GM18520 (cell line): ENCODE results near the gene THYN1.
"Not testable (repeated sequence)": the region's sequence is repeated elsewhere in the genome, so short reads cannot be mapped to it uniquely, and the experiment has no call there.

Experiments
- ATAC-seq: cut with Tn5 transposase; IDR thresholded peaks from one replicate; pipeline ENCODE4 v1.9.1; 2021; ENCODE audit not compliant: unreplicated experiment

Gene THYN1

DNA sequence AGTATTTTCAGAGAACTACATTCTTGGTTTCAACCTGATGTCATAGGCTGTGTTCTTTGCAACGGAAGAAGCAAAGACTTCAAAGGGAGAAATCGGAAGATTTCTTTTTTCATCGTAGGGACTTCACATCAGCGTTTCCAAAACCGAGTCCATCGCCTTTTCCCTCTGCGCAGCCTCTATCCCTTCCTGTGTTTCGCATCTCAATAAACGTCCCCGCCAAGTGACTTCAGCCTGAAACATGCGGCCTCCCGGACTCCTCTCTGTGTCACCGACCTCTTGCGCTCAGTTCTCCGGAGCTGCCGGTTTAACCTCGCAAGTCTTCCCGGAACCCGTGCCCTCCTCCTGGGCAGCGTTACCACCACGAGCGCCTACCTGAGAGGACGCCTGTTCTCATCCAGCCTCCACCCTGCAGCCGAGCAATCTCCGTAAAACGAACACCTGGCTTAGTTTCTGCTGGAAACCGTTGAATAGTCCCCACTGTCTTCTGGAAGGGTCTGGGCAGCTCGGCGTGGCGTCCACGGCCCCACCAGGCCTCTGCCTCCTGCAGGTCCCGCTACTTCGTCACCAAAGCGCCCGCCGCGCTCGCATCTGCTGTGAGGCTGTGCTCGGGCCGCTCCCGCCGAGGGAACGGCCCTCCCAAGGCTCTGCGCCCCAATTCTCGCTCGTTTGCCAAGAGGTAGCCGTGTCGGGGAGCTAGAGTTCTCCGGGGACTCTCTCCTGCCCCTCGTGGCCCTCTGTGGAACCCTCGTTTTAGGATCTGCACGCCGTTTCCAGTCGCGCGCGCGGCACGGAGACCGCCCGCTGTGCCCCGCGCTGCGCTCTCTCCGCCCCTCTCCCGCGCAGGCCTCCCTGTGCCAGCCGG, 22.6 kb upstream of the THYN1 start, which contains the start of gene GLB1L3:
GLB1L3 (plus strand) TSS at position 846 of the 862 bp plus-strand sequence. CDS start 362 bp downstream, outside the sequence.
- no peak for ATAC-seq

DNA sequence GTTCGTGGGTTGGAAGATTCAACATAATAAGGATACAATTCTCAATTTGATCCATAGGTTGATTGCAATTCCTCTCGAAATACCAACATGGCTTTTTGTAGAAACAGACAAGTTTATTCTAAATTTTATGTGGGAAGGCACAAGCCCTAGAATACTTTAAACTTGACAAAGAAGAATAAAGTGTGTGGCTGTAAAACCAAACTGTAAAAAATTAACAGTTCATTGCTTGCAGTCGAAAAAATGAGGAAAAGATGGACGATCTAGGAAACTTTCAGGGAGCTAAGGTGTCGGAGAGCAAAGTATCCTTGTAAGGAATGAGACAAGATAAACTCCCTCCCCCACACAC, 22.0 kb upstream of the THYN1 start:
- no peak for ATAC-seq

DNA sequence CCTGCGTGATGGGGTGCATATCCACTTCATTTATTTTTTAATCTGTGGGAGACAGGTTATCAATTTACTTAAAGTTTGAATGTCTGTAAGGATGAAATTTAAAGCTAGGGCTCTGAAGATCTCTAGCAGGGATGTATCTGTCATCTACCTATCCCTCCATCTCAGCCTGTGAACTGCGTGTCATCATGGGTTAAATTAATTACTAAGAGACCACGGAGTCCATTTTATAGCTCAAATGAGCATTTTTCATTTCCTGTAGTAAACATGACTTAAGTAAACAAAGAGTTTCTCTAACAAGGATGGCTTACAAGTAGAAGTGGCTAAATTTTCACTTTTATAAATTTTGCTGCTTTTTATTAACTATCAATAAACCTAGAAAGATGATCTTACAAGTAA, 20.2 kb upstream of the THYN1 start:
- no peak for ATAC-seq

DNA sequence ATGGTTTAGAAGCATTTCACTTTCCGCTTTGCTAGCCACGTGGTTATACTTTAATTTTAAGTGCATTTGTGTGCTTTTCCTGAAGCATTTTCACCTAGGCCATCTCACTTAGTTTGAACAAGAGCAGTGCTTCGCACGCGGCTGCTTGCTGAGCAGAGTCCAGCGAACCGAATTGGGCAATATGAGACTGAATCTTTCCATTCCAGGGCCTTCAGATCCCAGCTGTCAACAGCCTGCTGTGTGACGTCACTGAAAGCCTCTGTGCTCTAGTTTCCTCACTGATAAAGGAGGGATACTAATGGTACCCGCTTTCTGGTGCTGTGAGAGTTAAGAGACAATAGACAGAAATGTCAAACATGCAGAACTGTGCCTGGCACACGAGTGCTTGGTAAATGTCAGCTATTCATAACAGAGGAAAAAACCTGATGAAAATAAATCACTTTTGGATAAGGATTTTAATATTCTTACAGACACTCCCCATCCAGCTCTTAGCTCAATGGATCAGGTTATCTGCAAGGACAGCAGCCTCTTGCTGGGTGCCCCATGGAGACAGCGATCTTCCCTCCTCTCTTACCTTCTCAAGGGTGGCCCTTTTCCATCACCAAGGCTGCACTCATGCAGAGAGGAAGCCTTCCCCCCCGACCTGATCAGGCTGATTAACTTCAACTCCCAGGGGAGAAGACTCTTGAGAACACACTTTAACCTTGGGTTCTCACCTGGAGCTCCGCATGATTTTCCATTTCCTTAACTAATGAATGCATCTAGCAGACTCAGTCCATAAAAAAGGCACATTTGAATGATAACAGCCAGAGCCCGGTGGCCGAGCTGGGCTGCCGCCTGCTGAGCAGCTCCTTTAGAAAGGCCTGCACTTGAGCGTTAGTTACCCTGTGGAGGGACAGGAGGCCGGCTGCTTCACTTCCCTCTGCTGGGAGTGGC, 19.5 kb upstream of the THYN1 start:
- no peak for ATAC-seq

DNA sequence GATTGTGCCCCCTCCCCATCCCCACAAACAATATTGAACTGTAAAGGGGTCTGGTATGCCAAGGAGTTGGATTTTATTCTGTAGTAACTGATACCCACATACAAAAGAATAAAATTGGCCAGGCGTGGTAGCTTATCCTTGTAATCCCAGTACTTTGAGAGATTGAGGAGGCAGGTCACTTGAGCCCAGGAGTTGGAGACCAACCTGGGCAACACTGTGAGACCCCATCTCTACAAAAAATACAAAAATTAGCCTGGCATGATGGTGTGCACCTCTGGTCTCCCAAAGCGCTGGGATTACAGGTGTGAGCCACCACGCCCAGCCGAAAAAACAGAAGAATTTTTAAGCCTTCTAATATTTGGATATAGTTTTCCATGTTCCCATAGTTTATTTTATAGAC, 18.8 kb upstream of the THYN1 start:
- ATAC-seq: no peak

DNA sequence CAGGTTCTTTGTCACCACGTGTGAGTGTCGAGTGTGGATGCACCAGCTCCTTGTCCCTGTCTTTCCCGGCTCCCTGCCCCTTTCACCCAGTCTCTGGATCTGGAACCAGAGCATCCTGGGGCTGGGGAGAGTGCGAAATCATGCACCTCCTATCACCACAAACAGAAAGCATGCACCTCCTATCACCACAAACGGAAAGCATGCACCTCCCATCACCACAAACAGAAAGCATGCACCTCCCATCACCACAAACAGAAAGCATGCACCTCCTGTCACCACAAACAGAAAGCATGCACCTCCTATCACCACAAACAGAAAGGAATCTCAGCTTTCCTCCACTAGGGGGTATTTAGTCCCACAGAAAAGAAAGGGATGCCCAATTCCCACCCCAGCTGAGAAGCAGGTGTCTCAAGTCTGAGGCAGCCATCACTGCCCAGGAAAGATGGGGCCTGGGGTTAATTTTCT, 17.1 kb upstream of the THYN1 start:
- no peak for ATAC-seq

DNA sequence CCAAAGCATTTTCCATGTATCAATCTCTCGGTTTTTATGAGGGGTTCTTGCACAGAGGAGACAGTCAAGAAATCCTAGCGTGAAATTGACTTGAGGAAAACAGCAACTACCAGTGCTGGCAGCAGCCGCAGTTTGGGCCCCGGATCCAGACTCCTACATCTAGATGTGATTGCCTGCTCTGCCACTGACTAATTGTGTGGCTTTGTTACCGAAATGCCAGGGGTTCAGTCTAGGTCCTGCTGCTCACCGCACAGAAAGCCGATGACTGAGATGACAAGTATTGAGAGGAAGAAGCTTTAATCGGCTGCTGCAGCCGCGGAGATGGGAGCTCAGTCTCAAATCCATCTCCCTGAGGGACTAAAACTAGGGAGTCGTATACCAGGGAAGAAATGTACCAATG, 14.8 kb upstream of the THYN1 start:
- ATAC-seq: no peak

DNA sequence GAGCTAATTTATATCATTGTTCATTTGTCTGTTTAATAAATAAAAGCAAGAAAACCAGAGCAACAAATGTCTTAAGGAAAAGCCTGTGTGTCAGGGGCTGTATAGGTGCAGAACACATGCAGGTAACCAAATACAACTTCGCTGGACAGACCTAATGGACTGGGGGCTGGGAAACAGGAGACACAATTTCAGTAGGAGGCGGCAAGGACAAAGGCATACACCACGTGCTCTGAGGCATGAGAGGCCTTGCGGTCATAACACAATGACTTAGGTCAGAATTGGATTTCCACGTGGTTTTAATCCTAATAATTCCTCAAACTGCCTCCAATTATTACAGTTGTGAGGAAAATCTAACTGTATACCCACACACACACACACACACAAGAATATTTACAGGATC, 14.3 kb upstream of the THYN1 start:
- ATAC-seq: no peak

DNA sequence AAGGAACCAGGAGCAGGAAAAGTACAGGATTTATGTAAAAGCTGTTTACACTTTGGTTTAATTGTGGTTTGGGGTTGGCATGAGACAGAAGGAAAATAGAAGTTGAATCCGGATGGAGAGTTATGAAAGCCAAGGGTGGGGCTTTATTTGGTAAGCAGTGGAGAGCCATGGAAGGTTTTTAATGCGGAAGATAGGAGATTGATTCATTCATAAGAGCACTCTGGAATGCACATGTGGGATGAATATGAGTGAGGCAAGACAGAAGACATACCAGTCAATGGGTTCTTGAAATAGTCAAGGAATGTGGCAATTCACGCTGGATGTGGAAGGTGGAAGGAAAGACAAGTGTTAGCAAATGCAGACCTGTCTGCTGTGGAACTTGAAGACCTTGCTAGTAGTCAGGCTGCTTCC, 13.7 kb upstream of the THYN1 start:
- no peak for ATAC-seq

DNA sequence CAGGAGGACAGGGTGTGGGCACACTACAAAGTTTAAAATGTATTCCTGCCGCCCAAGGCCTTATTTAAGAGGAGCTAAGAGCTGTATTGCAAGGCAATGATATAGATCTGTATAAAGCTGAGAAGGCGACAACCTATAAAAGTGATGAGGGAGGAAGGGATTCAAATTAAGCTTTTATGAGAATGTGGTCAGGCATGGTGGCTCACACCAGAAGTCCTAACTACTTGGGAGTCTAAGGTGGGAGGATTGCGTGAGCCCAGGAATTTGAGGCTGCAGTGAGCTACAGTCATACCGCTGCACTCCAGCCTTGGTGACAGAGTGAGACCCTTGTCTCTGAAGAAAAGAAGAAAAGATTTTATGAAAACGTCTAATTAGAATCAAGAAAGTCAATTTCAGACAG, 13.3 kb upstream of the THYN1 start:
- no peak for ATAC-seq

DNA sequence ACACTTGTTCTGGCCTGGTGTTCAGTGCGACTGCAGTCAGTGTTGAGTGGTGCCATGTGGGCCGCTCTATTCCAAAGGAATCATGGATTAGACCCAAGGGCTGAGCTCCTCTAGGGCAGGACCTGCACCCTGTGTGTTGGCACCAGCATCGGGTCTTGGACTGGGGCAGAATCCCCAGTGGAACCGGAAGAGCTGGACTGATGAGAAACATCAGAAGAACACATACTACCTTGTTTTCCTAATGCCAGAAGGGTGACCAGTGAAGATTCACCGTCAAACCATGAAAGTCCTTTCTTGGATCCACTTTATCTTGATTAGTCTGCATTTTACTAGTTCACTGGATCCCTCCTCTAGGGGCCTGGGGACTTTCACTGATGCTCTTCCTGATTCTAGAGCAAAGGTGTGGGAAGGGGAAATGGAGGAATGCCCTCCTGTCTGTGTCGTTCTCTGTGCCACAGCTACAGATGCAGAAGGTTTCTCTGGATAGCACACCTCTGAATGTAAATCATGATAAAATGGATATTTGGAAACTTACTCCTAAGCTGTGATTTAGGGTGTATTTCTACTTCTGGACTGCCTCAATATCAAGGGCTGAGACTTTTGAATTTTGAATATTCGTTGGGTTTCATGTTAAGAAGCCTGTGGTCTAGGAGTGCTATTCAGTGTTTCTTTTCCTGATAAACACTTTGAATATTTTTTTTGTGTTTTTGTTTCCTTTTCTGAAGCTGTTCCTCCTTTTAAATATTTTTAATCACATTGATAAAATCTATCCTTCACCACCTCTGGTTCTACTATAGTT, 12.0 kb upstream of the THYN1 start:
- ATAC-seq: no peak

DNA sequence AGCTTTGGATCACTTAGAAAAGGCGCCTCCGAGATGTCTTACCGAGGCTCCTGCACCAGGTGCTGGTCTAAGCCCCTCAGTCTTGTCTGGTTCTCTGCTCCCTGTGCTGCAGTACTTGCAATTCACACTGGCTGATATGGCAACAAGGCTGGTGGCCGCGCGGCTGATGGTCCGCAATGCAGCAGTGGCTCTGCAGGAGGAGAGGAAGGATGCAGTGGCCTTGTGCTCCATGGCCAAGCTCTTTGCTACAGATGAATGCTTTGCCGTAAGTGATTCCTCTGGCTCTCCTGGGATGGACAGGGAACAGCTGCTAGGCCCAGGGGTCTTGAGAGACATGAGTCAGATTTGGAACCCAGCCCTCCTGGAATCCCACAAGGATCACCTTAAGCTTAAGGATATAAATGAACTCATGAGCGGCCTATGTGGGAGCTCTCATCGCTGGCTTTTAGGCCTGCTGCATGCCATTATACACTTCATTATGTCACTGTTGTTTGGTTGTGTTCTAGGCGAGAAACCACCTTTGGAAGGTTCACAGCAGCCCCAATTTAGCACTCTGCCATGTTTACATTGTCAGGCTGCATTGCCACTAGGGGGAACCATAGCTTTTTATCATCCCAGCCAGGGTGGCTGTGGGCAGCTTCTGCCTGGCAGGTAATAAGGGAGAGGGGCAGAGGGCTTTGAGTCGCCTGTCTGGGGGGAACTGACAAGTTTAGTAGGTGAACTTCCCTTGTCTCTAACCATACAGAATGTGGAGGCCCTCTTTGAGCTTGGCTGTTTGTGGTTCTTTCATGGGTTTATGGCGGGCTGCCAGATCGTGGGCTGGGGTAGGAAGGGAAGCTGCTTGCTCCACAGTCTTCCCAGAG, 8.7 kb upstream of the THYN1 start:
- no peak for ATAC-seq

DNA sequence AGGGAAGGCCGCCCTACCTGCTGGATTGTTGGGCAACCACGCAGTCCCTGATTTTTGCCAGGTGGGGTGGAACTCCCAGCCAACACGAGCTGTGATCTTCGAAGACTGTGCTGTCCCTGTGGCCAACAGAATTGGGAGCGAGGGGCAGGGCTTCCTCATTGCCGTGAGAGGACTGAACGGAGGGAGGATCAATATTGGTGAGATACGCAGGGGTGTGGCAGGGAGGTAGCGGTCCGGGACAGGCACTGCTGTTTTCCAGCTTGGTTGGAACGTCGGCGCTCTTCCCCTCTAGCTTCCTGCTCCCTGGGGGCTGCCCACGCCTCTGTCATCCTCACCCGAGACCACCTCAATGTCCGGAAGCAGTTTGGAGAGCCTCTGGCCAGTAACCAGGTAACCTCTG, 7.8 kb upstream of the THYN1 start:
- ATAC-seq: no peak

DNA sequence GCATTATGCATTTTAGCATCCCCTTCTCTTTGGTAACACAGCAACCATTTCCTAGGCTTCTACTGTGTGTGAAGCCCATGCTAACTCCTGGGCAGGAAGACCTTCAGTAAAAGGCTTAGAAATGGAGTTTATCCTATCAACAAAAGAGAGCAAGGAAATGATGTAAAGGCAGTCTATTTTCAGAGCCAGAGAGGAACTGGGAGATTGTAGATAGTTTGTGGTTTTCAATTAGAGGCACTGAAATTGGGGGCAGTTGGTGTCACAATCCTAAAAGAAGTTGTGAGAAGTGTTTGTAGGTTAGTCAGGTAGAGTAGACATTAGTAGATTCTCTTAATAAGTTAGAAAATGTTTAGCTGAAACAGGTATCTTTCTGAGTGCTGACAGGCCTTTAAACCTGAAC, 7.4 kb upstream of the THYN1 start:
- ATAC-seq: no peak

DNA sequence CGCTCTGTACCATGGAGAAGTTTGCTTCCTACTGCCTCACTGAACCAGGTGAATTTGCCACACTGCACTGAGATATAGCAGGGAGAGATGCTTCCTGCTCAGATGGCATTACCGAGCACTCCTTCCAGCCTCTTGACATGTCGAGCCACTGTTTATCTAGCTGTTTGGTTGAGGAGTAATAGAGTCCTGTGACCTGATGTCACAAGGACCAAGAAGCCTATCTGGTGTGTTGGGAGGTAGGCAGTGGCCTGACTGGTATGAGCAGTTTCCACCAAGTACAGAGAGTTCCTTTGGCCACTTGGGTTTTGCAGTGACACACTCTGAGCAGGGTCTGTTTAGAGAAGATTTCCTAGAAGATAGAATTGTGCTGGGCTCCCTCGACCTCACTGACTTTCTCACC, 5.4 kb upstream of the THYN1 start:
- no peak for ATAC-seq

DNA sequence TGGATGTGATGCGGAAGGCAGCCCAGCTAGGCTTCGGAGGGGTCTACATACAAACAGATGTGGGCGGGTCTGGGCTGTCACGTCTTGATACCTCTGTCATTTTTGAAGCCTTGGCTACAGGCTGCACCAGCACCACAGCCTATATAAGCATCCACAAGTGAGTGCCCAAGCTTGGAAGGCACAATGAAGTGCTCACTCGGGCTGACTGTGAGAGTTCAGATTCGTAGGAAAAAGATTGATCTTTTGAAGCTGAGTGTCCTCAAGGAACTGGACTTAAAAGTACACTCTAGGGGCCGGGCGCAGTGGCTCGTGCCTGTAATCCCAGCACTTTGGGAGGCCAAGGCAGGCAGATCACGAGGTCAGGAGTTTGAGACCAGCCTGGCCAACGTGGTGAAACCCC, 3.9 kb upstream of the THYN1 start:
- no peak for ATAC-seq

DNA sequence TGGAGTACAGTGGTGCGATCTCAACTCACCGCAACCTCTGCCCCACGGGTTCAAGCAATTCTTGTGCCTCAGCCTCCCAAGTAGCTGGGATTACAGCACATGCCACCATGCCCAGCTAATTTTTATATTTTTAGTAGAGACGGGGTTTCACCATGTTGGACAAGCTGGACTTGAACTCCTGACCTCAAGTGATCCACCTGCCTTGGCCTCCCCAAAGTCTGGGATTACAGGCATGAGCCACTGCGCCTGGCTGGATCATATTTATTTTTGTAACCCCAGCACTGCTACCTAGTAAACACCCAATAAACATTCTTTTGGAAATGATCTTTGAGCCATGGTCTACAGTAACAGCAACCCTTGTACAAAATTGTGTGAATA, 2.0 kb upstream of the THYN1 start:
- not testable (repeated sequence) for ATAC-seq

DNA sequence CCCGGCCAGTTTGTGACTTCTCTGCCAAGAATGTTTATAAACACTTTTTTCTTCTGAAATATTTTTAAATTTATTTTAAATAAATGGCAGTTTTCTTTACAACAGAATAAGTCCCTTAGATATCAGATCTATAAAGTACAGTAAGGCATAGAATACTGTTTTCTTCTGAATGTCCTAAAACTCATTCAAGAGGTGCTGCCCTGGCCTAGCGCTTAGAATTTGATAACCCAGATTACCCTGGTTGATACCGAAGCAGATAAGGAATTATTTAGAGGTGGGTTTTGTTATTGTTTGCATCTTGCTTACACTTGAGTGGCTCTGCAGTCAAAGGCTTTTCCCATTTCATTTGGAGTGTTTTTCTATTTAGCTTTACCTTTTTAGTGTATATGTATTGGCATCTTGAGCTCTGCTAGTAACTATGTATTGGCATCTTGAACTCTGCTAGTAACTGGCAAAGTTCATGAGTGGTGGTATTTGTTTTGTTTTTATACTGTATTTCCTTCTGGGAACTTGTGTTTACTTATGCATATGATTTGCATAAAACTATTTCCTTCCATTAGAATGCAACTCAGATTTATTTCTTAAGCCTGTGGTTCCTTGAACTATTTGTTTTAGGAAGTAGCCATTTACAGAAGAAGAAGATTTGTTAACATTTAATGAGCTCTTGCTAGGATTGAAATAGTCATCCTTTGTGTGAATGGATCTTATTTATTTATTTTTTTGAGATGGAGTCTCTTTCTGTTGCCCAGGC, 1.5 kb upstream of the THYN1 start:
- no peak for ATAC-seq

DNA sequence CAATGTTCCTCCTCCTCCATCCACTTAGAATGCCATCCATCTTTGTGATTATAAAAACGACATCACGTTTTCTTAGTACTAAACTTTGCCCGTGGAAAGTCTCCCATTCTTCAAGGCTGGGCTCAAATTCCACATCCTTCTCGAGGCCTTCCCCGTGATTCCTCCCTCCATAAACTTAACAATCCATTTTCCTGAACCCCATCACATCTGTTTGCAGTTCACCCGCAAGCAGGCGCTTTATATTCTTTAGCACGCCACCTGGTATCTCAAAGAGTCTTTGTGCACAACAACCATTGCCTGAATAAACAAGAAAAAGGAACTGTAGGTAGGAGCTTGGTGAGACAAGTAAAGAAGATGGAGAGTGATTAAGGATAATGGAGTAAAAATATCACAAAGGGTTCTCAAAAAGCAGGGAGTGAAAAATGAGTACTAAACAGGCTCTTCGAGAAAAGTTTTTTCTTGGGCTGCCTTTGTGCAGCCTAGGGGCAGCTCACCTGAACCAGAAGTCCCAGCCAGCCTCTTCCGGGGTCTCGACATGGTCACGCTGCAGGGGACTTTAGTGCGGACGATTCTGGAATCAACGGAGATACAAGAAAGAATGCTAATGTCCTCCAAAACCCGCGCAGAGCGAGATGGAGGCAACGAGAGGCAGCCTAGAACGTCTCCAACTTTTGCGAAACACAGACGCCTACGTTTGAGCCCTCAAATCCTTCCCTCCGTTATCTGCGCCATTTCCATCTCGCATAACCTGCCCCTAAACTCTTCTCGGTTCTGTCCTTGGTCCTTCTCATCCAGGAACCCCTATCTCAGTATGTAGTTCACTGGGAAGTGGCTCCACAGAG, 585 bp downstream of the THYN1 start:
- no peak for ATAC-seq
